ENCODE results near the gene ARHGAP28. TPM values are rescaled to one million over a fixed set of nuclear protein-coding genes. Genes with fewer than 3 reads are reported as not detected.
A peak's percentile ranks its signal among the peaks of the same experiment; 100 is the strongest.

The ARHGAP28 gene
- total RNA-seq, 4 donors from 2014 or later: 1.0 to 39.0 (median 8.7) TPM

- TF ChIP-seq CTCF (IDR thresholded peaks at IDR 0.05): no peak
- TF ChIP-seq POLR2A (IDR thresholded peaks at IDR 0.05): no peak
- Histone ChIP-seq H3K4me1 (no peaks in the 10 kb centered on the region), H3K4me3 (no peak overlapping the region), H3K27ac (peak overlapping the region; percentile 22 to 54), H3K27me3 (no peaks in the 10 kb centered on the region), H3K36me3 (no peaks in the 10 kb centered on the region), H3K9me3 (no peaks in the 10 kb centered on the region)
- intact Hi-C loops (cut with DNase I; ENCODE audit: low total_unique reads): no loop called here
- no peak for DNase-seq
Observed at GRCh38 chr18:6752202-6752860, 22.8 kb downstream of the ARHGAP28 start.

GRCh38 chr18:6755107-6755506 lies 25.6 kb downstream of the ARHGAP28 start:
- Histone ChIP-seq H3K27me3 (no peaks in the 10 kb centered on the region), H3K4me3 (no peak overlapping the region), H3K4me1 (no peaks in the 10 kb centered on the region), H3K27ac (no peak overlapping the region), H3K9me3 (no peaks in the 10 kb centered on the region), H3K36me3 (no peaks in the 10 kb centered on the region)
- TF ChIP-seq POLR2A (IDR thresholded peaks at IDR 0.05) (no peak), CTCF (IDR thresholded peaks at IDR 0.05) (no peak)
- intact Hi-C loops (cut with DNase I; ENCODE audit: low total_unique reads): no loop called here
- no peak for DNase-seq

GRCh38 chr18:6757931-6758330 lies 28.4 kb downstream of the ARHGAP28 start:
- intact Hi-C loops (cut with DNase I; ENCODE audit: low total_unique reads): no loop called here
- Histone ChIP-seq H3K9me3 (no peaks in the 10 kb centered on the region), H3K4me3 (no peak overlapping the region), H3K27me3 (no peaks in the 10 kb centered on the region), H3K36me3 (no peaks in the 10 kb centered on the region), H3K27ac (no peak overlapping the region), H3K4me1 (no peaks in the 10 kb centered on the region)
- TF ChIP-seq POLR2A (IDR thresholded peaks at IDR 0.05): no peak
- no peak for TF ChIP-seq CTCF (IDR thresholded peaks at IDR 0.05)
- DNase-seq: no peak

- no peak overlapping the region for H3K27ac ChIP-seq
- no peaks in the 10 kb centered on the region for H3K27me3 ChIP-seq
Observed at GRCh38 chr18:6759579-6759978, 30.1 kb downstream of the ARHGAP28 start.

GRCh38 chr18:6763524-6763923 lies 34.0 kb downstream of the ARHGAP28 start:
- Histone ChIP-seq H3K27ac (no peak overlapping the region), H3K27me3 (no peaks in the 10 kb centered on the region), H3K9me3 (no peaks in the 10 kb centered on the region), H3K36me3 (no peaks in the 10 kb centered on the region), H3K4me3 (no peak overlapping the region), H3K4me1 (no peaks in the 10 kb centered on the region)
- TF ChIP-seq CTCF (IDR thresholded peaks at IDR 0.05) (no peak), POLR2A (IDR thresholded peaks at IDR 0.05) (no peak)
- intact Hi-C loops (cut with DNase I; ENCODE audit: low total_unique reads): no loop called here
- DNase-seq: no peak

More at GRCh38 chr18:6759579-6759978, 30.1 kb downstream of the ARHGAP28 start:
- DNase-seq: no peak
- TF ChIP-seq CTCF (IDR thresholded peaks at IDR 0.05): no peak
- H3K4me1 ChIP-seq: no peaks in the 10 kb centered on the region
- H3K36me3 ChIP-seq: no peaks in the 10 kb centered on the region
- no peaks in the 10 kb centered on the region for H3K9me3 ChIP-seq
- intact Hi-C loops (cut with DNase I; ENCODE audit: low total_unique reads): no loop called here
- no peak overlapping the region for H3K4me3 ChIP-seq
